Ishikawa (cell line): ENCODE data around the gene TNFRSF9.
A peak's percentile ranks its signal among the peaks of the same experiment; 100 is the strongest.

Source experiments
- CEBPB ChIP-seq: IDR thresholded peaks from 2 replicates; pipeline ENCODE4 v1.6.1; 2012
- CREB1 ChIP-seq: IDR thresholded peaks from 2 replicates; pipeline ENCODE4 v1.6.1; 2012; ENCODE audit warnings: low read depth
- EGR1 ChIP-seq: IDR thresholded peaks from 2 replicates; pipeline ENCODE4 v1.6.1; 2012
- EP300 ChIP-seq: IDR thresholded peaks from 2 replicates; pipeline ENCODE4 v1.6.1; 2012; ENCODE audit warnings: borderline replicate concordance
- FOXM1 ChIP-seq: IDR thresholded peaks from 2 replicates; pipeline ENCODE4 v1.6.1; 2012; ENCODE audit warnings: low read depth, borderline replicate concordance
- MAX ChIP-seq: IDR thresholded peaks from 2 replicates; pipeline ENCODE4 v1.6.1; 2012
- NFIC ChIP-seq: IDR thresholded peaks from 2 replicates; pipeline ENCODE4 v1.6.1; 2012
- RAD21 ChIP-seq: IDR thresholded peaks from 2 replicates; pipeline ENCODE4 v1.6.1; 2012; ENCODE audit warnings: low read depth
- REST ChIP-seq: IDR thresholded peaks from 2 replicates; pipeline ENCODE4 v1.6.1; 2012; ENCODE audit warnings: low read depth, mild to moderate bottlenecking
- TAF1 ChIP-seq: IDR thresholded peaks from 2 replicates; pipeline ENCODE4 v1.6.1; 2012; ENCODE audit warnings: low read depth, mild to moderate bottlenecking
- TCF12 ChIP-seq: IDR thresholded peaks from 2 replicates; pipeline ENCODE4 v1.6.1; 2012; ENCODE audit warnings: low read depth
- TEAD4 ChIP-seq: IDR thresholded peaks from 2 replicates; pipeline ENCODE4 v1.6.1; 2012
- USF1 ChIP-seq: IDR thresholded peaks from 2 replicates; pipeline ENCODE4 v1.6.1; 2012
- YY1 ChIP-seq: IDR thresholded peaks from 2 replicates; pipeline ENCODE4 v1.6.1; 2012; ENCODE audit warnings: low read depth
- ZBTB7A ChIP-seq: IDR thresholded peaks from 2 replicates; pipeline ENCODE4 v1.6.1; 2012; ENCODE audit warnings: low read depth

Gene TNFRSF9

GRCh38 chr1:7975212-7975865, 34.7 kb upstream of the TNFRSF9 start:
- TF ChIP-seq CREB1 (no peak), TCF12 (no peak), USF1 (no peak), TEAD4 (no peak), REST (no peak), NFIC (no peak), YY1 (0 out of 2 replicates have a peak, but pooled peaks have one; percentile 28), TAF1 (no peak), MAX (no peak), ZBTB7A (no peak), EP300 (no peak), FOXM1 (no peak), EGR1 (no peak), CEBPB (no peak), RAD21 (peak; percentile 69)

- TF ChIP-seq RAD21 (no peak), NFIC (no peak), TAF1 (no peak), FOXM1 (no peak), EP300 (no peak), MAX (no peak), TCF12 (no peak), EGR1 (no peak), CEBPB (no peak)
Measured at GRCh38 chr1:7973086-7973485, 32.4 kb upstream of the TNFRSF9 start.

GRCh38 chr1:7972285-7972684, 31.6 kb upstream of the TNFRSF9 start:
- TF ChIP-seq ZBTB7A, result no peak
- TF ChIP-seq YY1, result no peak
- TF ChIP-seq EGR1, result no peak
- TF ChIP-seq USF1, result no peak
- TF ChIP-seq CREB1, result no peak
- TF ChIP-seq TCF12, result no peak
- no peak for TF ChIP-seq MAX
- no peak for TF ChIP-seq NFIC
- TF ChIP-seq CEBPB, result no peak
- no peak for TF ChIP-seq TEAD4
- TF ChIP-seq TAF1, result no peak
- no peak for TF ChIP-seq FOXM1
- no peak for TF ChIP-seq REST
- TF ChIP-seq RAD21, result no peak
- no peak for TF ChIP-seq EP300

- no peak for TF ChIP-seq RAD21
- no peak for TF ChIP-seq TAF1
- TF ChIP-seq NFIC, result no peak
- TF ChIP-seq REST, result no peak
- no peak for TF ChIP-seq USF1
- no peak for TF ChIP-seq FOXM1
- TF ChIP-seq MAX, result no peak
Measured at GRCh38 chr1:7971024-7971423, 30.4 kb upstream of the TNFRSF9 start.
